Peyer's patch (tissue), 4 donors: Measurements from ENCODE around the gene PODXL2.
"Not testable (repeated sequence)": the region's sequence is repeated elsewhere in the genome, so short reads cannot be mapped to it uniquely, and the experiment has no call there.

Experiments
- POLR2A ChIP-seq, 2 donors: fragments of 450-650 bp; IDR thresholded peaks; one replicate each; pipeline ENCODE4 v1.5.1; 2017; ENCODE audit warnings: antibody characterized with exemption in 2 of 2, mild to moderate bottlenecking in 2 of 2, moderate library complexity in 2 of 2
- TF ChIP-seq, protein P1 (sequence below), 6 experiments: fragments of 450-650 bp in 4 of 6; fragments of 200-600 bp in 2 of 6; sonication (generic) in 1 of 6; IDR thresholded peaks; one replicate each; pipeline ENCODE4 v1.5.1; 2017 to 2019; ENCODE audit warnings: antibody characterized with exemption in 6 of 6, mild to moderate bottlenecking in 3 of 6, moderate library complexity in 1 of 6

DNA sequence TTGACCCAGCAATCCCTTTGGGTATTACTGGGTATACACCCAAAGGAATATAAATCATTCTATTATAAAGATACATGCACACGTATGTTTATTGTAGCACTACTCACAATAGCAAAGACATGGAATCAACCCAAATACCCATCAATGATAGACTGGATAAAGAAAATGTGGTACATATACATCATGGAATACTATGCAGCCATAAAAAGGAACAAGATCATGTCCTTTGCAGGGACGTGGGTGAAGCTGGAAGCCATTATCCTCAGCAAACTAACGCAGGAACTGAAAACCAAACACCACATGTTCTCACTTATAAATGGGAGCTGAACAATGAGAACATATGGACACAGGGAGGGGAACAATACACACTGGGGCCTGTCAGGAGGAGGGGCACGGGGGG lies 75.9 kb downstream of the PODXL2 start:
- TF ChIP-seq, protein P1, sequence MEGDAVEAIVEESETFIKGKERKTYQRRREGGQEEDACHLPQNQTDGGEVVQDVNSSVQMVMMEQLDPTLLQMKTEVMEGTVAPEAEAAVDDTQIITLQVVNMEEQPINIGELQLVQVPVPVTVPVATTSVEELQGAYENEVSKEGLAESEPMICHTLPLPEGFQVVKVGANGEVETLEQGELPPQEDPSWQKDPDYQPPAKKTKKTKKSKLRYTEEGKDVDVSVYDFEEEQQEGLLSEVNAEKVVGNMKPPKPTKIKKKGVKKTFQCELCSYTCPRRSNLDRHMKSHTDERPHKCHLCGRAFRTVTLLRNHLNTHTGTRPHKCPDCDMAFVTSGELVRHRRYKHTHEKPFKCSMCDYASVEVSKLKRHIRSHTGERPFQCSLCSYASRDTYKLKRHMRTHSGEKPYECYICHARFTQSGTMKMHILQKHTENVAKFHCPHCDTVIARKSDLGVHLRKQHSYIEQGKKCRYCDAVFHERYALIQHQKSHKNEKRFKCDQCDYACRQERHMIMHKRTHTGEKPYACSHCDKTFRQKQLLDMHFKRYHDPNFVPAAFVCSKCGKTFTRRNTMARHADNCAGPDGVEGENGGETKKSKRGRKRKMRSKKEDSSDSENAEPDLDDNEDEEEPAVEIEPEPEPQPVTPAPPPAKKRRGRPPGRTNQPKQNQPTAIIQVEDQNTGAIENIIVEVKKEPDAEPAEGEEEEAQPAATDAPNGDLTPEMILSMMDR (IDR thresholded peaks at IDR 0.05) = not testable (repeated sequence)
- not testable (repeated sequence) for TF ChIP-seq POLR2A (IDR thresholded peaks at IDR 0.05)
